ENCODE results near the gene LY6G6F. TPM values are rescaled to one million over a fixed set of nuclear protein-coding genes. Genes with fewer than 3 reads are reported as not detected.

The LY6G6F gene
- total RNA-seq, 2 experiments from 2014 or later = not detected

DNA sequence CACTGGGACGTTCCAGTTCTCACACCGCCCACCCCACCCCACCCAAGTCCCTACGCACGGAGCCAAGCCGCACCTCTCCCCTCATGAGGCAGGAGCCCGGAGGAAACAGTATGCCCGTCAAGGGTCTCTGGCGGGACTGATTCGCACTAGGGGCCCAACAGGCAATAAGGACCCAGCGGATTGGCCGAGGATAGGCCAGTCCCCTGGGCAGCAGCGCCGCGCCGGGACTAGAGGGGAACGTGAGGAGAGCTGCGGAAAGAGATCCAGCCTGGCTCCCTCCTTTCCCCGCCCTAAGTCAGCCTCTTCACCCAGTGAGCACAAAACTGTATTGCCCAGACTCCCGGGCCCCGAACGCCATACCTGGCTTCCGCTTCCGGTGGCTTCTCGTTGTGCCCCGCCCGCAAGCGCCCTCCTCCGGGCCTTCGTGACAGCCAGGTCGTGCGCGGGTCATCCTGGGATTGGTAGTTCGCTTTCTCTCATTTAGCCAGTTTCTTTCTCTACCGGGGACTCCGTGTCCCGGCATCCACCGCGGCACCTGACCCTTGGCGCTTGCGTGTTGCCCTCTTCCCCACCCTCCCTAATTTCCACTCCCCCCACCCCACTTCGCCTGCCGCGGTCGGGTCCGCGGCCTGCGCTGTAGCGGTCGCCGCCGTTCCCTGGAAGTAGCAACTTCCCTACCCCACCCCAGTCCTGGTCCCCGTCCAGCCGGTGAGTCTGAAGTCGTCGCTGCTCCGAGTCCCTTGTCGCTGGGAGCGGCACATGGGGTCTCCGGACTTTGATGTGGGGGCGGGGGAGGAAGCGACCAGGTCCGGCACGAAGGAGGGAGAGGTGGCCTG is 40.9 kb upstream of the LY6G6F start, which contains the start of gene CSNK2B:
CSNK2B (plus strand) TSS at position 580 of the 836 bp plus-strand sequence. CDS start 752 bp downstream, outside the sequence.
- TF ChIP-seq, protein P1, sequence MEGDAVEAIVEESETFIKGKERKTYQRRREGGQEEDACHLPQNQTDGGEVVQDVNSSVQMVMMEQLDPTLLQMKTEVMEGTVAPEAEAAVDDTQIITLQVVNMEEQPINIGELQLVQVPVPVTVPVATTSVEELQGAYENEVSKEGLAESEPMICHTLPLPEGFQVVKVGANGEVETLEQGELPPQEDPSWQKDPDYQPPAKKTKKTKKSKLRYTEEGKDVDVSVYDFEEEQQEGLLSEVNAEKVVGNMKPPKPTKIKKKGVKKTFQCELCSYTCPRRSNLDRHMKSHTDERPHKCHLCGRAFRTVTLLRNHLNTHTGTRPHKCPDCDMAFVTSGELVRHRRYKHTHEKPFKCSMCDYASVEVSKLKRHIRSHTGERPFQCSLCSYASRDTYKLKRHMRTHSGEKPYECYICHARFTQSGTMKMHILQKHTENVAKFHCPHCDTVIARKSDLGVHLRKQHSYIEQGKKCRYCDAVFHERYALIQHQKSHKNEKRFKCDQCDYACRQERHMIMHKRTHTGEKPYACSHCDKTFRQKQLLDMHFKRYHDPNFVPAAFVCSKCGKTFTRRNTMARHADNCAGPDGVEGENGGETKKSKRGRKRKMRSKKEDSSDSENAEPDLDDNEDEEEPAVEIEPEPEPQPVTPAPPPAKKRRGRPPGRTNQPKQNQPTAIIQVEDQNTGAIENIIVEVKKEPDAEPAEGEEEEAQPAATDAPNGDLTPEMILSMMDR (IDR thresholded peaks at IDR 0.05) = no peak
- peaks cover 61% of the 10 kb centered on the region for H3K4me1 ChIP-seq (ENCODE audit: insufficient read depth, low read length)
- H3K36me3 ChIP-seq (ENCODE audit: insufficient read depth, low read length) = peaks cover 63% of the 10 kb centered on the region
- DNase-seq (peak; percentile 94 to 99 (median 97)), ATAC-seq (ENCODE audit: poor library complexity) (peak; percentile 85)
- H3K27me3 Mint-ChIP-seq = no peaks in the 10 kb centered on the region
- peaks cover 84% of the 10 kb centered on the region for H3K36me3 Mint-ChIP-seq (ENCODE audit: low read depth)
- H3K4me3 Mint-ChIP-seq = peak within 1 kb of the TSS; percentile 95
- H3K4me3 ChIP-seq (ENCODE audit: low read length) = peak within 1 kb of the TSS; percentile 79
- ChIA-PET CTCF (interaction anchor here (1.3 to 1.6 kb wide), 2 partner anchors 13 to 67 kb away, joined by 3 to 4 read pairs; partner anchors contain the start of gene BAG6), POLR2A (interaction anchor here (1.0 to 7.9 kb wide), 19 partner anchors 12 to 1306 kb away, joined by 3 to 250 read pairs (median 5); partner anchors contain the start of genes ABHD16A, AIF1, APOM and BAG6)
- H3K27me3 ChIP-seq (ENCODE audit: control insufficient read depth in 1 of 2, insufficient read depth in 2 of 2, low read length in 2 of 2) = no peaks in the 10 kb centered on the region
- no peaks in the 10 kb centered on the region for H3K9me3 Mint-ChIP-seq
- peak within 1 kb of the TSS; percentile 97 for H3K27ac Mint-ChIP-seq
- peak within 1 kb of the TSS; percentile 93 to 96 for H3K27ac ChIP-seq (ENCODE audit: low read depth in 1 of 2, low read length in 2 of 2)
- intact Hi-C loops (cut with DNase I, micrococcal nuclease) = loop anchor here (1.0 to 10.0 kb wide), 8 partner anchors 13 to 1539 kb away; partner anchors contain the start of genes ABHD16A (in 2 of the 2), BAG6 (in 2 of the 2), PRRC2A (in 2 of the 2) and FKBPL (in 1 of the 2)
- no peaks in the 10 kb centered on the region for H3K9me3 ChIP-seq (ENCODE audit: control insufficient read depth in 1 of 2, insufficient read depth in 1 of 2, low read length in 2 of 2)
- peaks cover 51% of the 10 kb centered on the region for H3K4me1 Mint-ChIP-seq (ENCODE audit: low read depth)

DNA sequence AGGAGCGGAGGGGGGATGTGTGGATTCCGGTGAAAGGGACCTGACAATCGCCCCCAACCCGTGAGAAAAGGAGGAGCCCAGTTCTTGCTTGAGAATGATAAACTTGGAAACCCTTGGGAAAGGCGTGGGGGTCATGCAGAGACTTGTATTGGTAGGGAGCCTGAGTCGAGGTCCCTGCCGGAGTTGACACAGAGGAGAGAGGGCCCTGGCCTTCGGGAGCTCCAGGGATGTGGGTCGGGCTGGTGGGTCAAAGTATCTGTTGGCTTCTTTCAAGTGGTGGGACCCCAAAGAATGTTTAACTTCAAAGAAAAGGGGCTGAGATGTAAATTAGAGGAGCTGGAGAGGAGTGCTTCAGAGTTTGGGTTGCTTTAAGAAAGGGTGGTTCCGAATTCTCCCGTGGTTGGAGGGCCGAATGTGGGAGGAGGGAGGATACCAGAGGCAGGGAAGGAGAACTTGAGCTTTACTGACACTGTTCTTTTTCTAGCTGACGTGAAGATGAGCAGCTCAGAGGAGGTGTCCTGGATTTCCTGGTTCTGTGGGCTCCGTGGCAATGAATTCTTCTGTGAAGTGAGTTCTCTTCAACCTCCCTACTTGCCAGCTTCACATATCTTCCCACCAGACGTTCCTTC is 40.2 kb upstream of the LY6G6F start:
- ChIA-PET CTCF (interaction anchor here (1.3 to 1.6 kb wide), 2 partner anchors 13 to 68 kb away, joined by 3 to 4 read pairs; partner anchors contain the start of gene BAG6), POLR2A (interaction anchor here (0.7 to 7.9 kb wide), 4 partner anchors 13 to 305 kb away, joined by 3 to 250 read pairs (median 9); partner anchors contain the start of genes APOM, BAG6, DDX39B and DXO)
- TF ChIP-seq, protein P1 (IDR thresholded peaks at IDR 0.05) = no peak
- Histone ChIP-seq H3K36me3 (ENCODE audit: insufficient read depth, low read length) (peaks cover 70% of the 10 kb centered on the region), H3K27me3 (ENCODE audit: control insufficient read depth in 1 of 2, insufficient read depth in 2 of 2, low read length in 2 of 2) (no peaks in the 10 kb centered on the region), H3K4me1 (ENCODE audit: insufficient read depth, low read length) (peaks cover 55% of the 10 kb centered on the region), H3K4me3 (ENCODE audit: low read length) (peak overlapping the region; percentile 79), H3K27ac (ENCODE audit: low read depth in 1 of 2, low read length in 2 of 2) (peak overlapping the region; percentile 75 to 96), H3K9me3 (ENCODE audit: control insufficient read depth in 1 of 2, insufficient read depth in 1 of 2, low read length in 2 of 2) (no peaks in the 10 kb centered on the region)
- Mint-ChIP-seq H3K9me3 (no peaks in the 10 kb centered on the region), H3K27me3 (no peaks in the 10 kb centered on the region), H3K4me1 (ENCODE audit: low read depth) (peaks cover 44% of the 10 kb centered on the region), H3K4me3 (peak overlapping the region; percentile 95), H3K36me3 (ENCODE audit: low read depth) (peaks cover 85% of the 10 kb centered on the region), H3K27ac (peak overlapping the region; percentile 97)
- peak in 1 of 14 experiments; percentile 7 for DNase-seq
- intact Hi-C loops (cut with DNase I, micrococcal nuclease) = loop anchor here in 1 of 2 experiments (1.0 to 10.0 kb wide), 4 partner anchors 37 to 1538 kb away; partner anchors contain the start of genes ABHD16A, FKBPL, GPSM3 and HSD17B8
- ATAC-seq (ENCODE audit: poor library complexity) = no peak

DNA sequence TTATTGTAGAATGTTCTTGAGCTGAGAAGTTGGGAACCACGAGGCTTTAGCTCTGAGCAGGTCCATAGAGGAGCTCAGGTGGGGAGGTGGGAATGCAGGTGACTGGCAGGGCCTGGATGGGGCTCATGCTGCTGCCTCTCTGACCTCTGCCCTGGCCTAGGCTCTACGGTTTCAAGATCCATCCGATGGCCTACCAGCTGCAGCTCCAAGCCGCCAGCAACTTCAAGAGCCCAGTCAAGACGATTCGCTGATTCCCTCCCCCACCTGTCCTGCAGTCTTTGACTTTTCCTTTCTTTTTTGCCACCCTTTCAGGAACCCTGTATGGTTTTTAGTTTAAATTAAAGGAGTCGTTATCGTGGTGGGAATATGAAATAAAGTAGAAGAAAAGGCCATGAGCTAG is 37.0 kb upstream of the LY6G6F start, which contains the start of gene LY6G5B:
LY6G5B (plus strand) TSS at position 301 of the 400 bp plus-strand sequence. CDS start 975 bp downstream, outside the sequence.
- Histone ChIP-seq H3K27ac (ENCODE audit: low read depth in 1 of 2, low read length in 2 of 2) (no peak within 1 kb of the TSS), H3K4me1 (ENCODE audit: insufficient read depth, low read length) (peaks cover 30% of the 10 kb centered on the region), H3K4me3 (ENCODE audit: low read length) (no peak within 1 kb of the TSS), H3K27me3 (ENCODE audit: control insufficient read depth in 1 of 2, insufficient read depth in 2 of 2, low read length in 2 of 2) (no peaks in the 10 kb centered on the region), H3K36me3 (ENCODE audit: insufficient read depth, low read length) (peaks cover 65% of the 10 kb centered on the region), H3K9me3 (ENCODE audit: control insufficient read depth in 1 of 2, insufficient read depth in 1 of 2, low read length in 2 of 2) (no peaks in the 10 kb centered on the region)
- DNase-seq (no peak), ATAC-seq (ENCODE audit: poor library complexity) (no peak)
- Mint-ChIP-seq H3K27me3 (no peaks in the 10 kb centered on the region), H3K4me3 (peak within 1 kb of the TSS; percentile 56), H3K9me3 (no peaks in the 10 kb centered on the region), H3K27ac (peak within 1 kb of the TSS; percentile 67), H3K4me1 (ENCODE audit: low read depth) (peaks cover 26% of the 10 kb centered on the region), H3K36me3 (ENCODE audit: low read depth) (peaks cover 87% of the 10 kb centered on the region)
- intact Hi-C loops (cut with DNase I, micrococcal nuclease) = loop anchor here in 1 of 2 experiments (5.0 to 10.0 kb wide), 3 partner anchors 463 to 1535 kb away; partner anchors contain the start of genes FKBPL, GPSM3, HSD17B8 and PBX2
- ChIA-PET CTCF (no interaction called here), POLR2A (interaction anchor here (0.8 kb wide), 1 partner anchor 34 kb away, joined by 3 read pairs; the partner anchor contains the start of gene ABHD16A)
- TF ChIP-seq, protein P1 (IDR thresholded peaks at IDR 0.05) = no peak

All from CD4-positive, alpha-beta T cell (primary cell).